Measurements from ENCODE around the gene PARD3B. TPM values are rescaled to one million over a fixed set of nuclear protein-coding genes. Genes with fewer than 3 reads are reported as not detected.

Gene PARD3B
- total and polyA plus RNA-seq, 2 of the 8 experiments (the other 6 are each of a cell fraction or from before 2014, with no cell fraction given): 1.2 to 5.7 TPM

DNA sequence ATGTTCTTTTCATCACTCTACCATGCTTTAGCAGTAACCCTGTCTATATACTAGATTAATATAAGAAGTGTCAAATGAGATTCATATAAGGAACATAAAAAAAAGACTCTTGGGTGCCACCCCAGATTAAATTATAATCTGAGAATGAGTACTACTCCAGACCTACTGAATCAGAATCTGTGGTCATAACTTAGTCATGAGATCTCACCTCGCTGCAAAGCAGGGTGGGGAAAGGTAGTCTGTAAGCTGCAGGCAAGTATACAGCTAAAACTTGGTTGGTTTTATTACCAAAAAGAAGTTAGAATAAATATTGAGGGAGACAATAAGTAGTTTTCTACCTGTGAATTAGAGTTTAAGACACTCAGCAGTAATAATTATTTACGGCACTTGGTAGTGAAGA is 175.6 kb downstream of the PARD3B start (continued):
- TF ChIP-seq KDM5A (IDR thresholded peaks at IDR 0.05; ENCODE audit: low read length) (no peak), HDAC2 (IDR thresholded peaks at IDR 0.05; ENCODE audit: borderline replicate concordance in 1 of 2, low read depth in 2 of 2, low read length in 2 of 2) (no peak), RAD21 (IDR thresholded peaks at IDR 0.05 in 1 of 2, conservative IDR thresholded peaks at IDR 0.05 in 1 of 2; ENCODE audit: low read depth in 2 of 2, low read length in 2 of 2) (no peak), TAF1 (IDR thresholded peaks at IDR 0.05; ENCODE audit: low read depth, low read length) (no peak), JUND (IDR thresholded peaks at IDR 0.05; ENCODE audit: low read length) (no peak), NANOG (IDR thresholded peaks at IDR 0.05; ENCODE audit: insufficient read depth, low read depth, low read length, poor library complexity, severe bottlenecking) (no peak), FOSL1 (IDR thresholded peaks at IDR 0.05; ENCODE audit: insufficient read depth, low read depth, low read length) (no peak)

Measured in H1 (cell line).